CD4-positive, alpha-beta T cell treated with Interleukin-2 at 100 ng/mL for 4 hours (primary cell): ENCODE results near the gene CD46.

Source experiments
- DNase-seq: peaks from one replicate; pipeline ENCODE4 v3.0.0-alpha.2; 2020; ENCODE audit warnings: low spot score

CD46 gene

DNA sequence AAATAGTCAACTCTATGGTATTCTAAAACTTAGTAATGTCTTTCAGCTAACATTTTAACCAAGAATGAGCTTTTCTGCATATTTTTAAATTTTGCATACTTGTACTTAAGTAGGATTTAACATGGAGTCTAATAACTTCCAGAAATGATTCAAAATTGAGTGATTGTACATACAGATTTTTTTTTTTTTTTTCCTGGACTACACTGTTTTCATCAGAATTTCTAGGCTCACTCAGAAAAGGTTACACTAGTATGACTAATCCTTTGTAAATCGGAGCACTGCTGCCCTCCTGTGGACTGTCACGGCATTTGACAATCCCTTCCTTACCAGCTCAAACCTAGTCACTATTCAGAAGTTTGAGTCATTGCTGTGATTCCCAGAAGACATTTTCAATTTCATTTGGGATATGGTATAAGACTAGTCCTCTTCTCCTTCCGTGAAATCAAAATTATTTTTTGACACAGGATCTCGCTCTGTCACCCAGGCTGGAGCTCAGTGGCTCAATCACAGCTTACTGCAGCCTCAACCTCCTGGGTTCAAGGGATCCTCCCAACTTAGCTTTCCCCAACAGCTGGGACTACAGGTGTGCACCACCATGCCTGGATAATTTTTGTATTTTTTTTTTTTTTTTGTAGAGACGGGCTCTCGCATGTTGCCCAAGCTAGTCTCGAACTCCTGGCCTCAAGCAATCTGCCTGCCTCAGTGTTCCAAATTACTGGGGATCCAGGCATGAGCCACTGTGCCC lies 45.5 kb downstream of the CD46 start:
- peak; percentile 84 for DNase-seq

DNA sequence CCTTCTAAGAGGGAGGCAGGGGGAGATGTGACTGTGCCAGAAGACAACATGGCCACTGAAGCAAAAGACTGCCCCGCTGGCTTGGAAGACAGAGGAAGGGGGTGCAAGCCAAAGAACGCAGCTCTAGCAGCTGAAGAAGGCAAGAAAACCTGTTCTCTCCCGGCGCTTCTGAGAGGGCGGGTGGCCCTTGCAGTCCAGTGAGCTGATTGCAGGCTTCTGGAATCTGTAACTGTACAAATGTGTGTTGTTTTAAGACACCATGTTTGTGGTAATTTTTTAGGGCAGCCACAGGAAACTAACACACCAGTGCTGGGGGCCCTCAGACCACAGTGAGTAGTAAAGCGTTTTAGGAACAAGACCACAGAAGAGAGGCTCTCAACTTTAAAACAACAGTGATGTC lies 47.0 kb downstream of the CD46 start:
- DNase-seq: peak; percentile 30

DNA sequence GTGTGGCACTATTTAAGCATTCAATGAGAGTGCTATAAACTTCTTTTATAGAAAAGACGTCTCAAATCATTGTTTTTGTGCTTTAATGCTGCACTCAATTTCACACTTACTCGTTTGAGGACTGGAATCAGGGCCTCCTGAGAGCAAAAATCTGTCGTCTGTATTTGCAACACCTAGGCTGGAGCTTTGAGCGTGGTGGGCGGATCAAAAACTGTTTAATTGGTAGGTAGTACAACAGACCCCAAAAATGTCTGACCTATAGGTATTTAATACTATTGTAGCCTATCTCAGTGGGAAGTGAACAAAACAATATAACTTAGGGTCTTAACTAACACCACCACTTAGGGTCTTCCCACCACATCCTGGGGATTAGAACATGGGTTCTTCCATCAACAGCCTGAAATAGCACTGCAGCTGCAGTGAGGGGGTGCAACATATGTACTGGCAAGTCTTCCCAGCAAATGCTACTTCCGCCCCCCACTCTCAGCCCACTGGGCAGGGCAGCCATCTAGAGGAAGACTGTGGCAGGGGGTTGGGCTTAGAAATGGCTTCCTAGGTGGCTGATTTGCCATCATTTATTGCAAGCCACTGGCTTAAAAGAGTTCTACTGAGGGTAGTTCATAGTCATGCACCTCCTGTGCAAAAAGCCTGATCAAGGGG lies 48.3 kb downstream of the CD46 start:
- DNase-seq: no peak

DNA sequence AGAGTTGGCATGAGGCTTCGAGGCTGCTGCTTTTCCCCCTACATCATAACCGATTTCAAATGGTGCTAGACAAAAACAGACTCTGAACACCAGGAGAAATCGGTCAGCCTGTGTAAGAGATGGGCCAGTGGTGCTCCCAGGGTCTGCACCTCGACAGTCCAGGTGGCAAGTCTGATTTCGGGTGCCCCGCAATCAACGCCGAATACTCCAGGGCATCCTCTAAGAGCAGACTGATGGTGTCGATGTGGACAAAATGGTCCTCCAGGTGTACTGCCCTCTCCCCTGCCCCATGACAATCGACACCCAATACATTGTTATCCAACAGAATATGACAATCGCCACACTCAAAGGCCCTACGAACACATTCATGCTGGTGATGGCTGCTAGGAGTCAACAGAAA lies 50.0 kb downstream of the CD46 start:
- DNase-seq: no peak

DNA sequence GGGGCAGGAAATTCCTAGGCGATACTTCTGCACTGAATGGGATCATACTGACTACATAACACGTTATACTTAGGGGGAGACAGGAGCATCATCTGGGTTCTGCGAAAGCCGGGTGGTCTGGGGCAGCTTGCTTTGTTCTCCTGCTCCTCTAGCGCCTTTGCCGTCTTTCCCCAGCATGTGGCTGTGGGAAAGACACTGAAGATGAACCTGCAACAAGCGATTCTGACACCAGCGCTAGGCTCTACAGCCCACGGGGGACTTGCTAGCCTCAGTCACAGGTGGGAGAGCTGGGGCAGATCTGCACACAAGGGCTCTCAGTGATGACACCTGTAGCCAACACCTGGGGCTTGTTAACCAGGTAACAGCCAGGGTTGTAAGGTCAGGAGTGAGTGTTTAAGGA lies 51.8 kb downstream of the CD46 start:
- DNase-seq: no peak

DNA sequence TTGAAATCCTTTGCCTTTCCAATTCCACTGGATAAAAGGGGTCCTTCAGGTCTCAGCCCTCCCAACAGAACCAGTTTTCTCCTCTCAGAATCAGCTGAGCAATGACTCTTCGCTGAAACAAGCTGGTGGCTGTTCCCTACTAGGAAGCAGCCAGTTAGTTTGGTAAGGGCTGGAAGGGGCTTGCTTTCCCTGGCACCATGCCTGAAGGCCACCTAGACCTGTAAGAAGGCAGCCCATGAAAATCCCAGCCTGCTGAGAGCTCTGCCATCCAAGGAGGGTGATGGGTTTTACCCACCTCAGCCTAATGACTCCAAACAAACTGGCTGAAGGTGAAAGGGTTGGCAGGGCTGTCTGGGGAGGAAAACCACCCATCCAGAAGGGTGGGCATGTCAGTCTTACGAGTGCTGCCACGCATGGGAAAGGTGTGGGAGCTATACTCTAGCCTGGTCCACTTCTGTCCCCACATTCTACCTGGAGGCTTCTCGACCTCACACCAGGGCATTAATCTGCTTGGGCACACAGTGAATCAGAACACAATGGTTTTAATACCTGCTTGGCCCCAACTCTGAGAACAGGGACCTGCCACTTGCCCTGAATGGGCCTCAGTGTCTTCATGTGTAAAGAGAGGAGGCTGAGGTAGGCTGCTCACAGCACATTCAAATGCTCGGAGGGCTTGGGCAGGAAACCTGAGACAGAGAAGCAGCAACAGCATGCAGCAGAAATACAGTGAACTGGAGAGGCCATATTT lies 53.0 kb downstream of the CD46 start:
- no peak for DNase-seq

DNA sequence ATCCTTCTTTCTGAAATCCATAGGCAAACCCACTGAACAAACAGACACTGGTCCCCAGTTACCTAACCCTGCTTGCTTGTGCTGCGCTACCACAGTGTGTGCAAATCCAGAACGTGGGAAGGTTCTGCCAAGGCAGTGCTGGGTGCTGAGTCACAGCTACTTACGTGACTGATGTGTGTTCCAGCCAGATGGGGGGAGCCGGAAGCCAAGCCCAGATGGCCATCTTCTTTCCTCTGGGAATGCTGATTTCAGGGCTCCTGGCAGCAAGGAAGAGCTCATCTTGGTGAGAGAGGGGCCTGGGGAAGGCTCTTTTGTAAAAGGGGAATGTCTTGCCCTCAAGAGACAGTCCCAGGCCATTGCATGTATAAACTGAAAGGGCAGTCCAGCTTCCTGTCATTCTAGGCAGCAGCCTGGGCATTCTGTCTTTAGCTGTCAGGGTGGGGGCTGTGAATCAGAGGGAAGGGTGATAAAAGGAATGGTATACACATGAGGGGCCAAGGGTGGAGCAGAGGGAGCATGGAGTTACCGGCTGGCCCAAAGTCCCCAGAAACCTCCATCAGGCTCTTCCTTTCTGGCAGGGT lies 54.1 kb downstream of the CD46 start:
- DNase-seq: no peak

DNA sequence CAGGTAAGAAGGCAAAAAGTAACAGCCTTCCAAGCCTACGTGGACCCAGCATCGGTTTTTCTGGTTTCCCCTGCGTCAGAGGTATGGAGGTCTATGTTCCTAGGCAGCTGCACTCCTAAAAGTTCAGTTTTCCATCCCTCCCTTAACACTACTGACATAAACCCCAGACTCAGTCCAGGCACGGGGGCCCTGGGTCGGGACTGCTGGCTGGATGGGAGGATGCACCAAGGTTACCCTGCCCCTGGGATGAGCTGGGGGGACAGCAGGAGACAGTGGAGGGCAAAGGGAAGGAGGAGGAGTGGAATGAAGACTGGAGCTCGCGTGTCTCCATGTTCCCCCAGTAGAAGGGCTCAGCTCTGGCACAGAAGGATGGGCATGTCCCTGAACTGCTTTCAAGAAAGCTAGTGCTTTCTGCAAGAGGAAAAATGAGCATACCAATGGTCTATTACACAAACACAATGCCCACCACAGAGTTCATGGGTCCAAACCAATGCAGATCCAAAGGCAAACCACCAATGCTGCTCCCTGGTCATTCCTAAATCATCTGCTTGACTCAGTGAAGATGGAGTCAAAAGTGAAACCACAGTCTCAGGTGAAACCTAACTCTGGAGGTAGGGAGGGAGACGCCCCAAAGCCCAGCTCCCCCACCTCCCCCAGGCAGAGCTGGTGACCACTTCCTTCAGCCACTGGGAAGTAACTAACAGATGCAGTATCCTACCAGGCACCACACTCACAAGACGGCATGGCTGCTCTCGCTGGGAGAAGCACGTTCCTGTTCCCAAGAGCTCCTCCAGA lies 54.9 kb downstream of the CD46 start:
- DNase-seq: no peak

DNA sequence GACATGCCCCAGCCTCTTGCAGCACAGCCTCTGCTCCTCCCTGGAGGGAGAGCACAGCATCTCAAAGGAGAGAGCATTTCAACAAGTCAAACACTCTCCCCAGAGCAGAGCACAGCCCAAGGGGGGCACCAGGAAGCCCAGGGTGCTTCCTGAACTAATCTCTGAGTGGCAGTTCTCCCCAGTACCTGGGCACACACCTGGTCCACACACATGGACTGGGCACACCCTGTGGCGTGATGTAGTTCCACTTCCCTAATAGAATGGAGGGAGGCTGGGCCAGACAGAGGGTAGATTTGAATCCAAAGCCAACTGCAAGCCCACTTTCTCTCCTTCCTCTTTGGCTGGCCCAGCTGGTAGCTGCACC lies 55.5 kb downstream of the CD46 start:
- no peak for DNase-seq

DNA sequence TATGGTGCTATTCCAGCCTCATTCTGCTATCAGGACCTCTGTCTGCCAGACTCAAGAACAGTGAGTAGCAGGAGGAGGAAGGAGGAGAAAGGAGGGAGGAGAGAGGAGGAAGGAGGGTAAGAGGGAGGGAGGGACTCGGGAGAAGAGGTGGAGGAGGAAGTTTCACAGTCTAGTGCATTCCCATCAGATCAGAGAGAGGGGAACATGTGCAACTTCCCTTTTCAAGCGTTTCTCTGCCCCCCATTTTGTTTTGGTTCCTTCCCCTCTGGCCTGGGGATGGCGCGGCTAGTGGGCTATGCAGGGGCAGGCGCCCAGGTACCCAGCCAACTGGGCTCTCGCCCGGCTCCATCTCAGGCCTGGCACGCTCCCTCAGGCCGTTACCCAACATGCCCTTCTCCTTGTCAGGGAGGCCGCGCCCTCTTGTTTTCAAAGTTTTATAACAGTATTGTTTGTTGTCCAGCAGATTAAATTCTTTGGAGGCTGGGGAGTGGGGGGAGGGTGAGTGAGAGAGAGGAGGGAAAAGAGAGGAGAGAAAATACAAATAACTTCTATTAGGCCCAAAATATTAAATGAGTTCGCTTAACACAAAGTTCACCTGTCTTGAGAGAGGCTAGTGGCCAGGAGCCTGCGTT lies 56.0 kb downstream of the CD46 start:
- no peak for DNase-seq

DNA sequence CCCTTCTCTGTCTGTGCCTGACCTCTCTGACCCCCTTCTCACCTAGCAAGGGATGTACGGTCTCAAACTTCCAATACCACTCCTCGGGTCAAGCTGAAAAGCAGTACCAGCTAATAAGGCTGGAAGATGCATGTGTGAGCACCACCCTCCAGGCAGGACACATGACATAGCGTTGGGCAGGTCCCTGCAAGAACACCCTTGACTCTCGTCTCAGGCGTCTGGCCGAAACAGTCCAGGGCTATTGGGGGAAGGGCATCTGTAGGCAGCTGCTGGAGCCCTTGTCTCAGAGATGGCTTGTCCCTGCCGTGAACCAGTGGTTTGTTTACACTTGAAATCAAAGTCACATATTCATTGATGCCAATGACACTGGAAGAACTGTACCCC lies 56.5 kb downstream of the CD46 start:
- DNase-seq: no peak

DNA sequence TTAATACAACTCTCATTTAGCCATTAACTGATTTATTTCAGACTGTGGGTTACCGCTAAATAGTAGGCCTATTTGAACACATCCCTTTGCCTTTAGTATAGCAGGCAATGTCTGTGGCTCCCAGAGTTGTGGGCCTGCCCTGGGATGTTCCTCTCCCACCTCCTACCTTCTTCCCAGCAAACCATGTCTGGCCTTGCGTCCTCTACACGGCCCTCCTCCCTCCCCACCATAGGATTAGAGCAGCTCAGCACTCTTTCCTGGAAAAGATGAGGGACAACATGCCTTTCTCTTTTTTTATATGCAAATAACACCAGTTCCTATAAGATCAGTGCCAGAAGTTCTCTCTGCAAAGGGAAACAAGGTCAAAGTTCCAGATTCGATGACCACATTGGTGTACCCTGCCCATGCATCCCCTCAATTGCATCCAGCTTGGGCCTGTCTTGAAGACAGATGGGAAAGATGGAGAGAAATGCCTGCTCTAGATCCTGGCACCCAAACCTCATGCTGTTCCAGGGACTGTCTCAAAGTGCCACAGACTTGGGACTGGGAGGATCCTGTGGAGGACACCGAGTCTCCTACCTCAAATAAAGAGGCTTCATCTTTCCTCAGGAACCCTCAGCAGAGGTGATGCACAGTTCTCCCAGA lies 57.2 kb downstream of the CD46 start:
- DNase-seq: no peak

DNA sequence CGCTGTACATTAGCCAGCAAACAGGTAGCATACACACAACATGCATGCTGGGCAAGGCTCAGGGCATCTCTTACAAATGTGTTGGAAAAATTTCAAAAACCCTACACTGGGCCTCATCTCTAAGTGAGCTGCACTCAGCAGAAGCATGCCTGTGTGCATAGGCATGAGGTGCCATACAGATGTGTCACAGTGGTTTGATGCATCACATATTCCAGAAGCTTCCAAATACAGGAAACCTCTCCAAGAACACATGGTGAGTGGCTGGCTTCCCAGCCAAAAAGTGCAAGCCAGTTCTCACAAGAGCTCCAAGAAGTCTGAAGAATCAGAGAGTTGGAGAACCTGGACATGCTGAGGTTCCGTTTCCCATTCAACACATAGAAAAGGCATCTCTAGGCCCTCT lies 58.3 kb downstream of the CD46 start:
- no peak for DNase-seq

DNA sequence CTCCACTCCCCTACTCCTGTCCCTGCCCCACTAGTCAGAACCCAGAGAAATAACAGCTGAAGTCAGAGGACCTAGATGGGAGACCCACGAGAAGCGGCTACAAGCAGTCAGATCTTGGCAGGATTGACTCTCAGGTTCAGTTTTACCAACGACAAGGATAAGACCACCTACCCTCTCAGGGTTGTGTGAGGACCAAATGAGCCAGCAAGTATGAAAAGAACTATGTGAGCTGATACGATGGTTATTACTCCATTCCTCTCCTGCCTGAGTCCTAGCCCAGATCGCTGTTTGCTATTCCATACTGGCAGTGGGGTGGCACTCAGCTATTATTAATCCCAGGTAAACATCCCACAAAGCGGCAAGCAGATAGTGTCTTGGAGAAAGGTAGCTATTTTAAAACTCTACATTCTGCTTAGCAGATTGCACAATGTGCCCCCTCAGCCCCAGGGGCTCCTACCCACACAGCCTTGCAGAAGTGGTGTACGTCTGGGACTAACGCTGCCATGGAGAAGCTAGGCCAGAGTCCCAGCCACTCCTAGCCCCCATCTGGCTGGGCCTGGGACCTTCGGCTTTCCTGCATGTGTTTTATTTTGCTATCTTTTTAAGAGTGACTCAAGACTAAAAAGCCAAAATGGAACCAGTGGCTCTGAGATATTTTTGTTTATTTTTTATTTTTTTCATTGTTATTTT lies 58.9 kb downstream of the CD46 start:
- DNase-seq: no peak

DNA sequence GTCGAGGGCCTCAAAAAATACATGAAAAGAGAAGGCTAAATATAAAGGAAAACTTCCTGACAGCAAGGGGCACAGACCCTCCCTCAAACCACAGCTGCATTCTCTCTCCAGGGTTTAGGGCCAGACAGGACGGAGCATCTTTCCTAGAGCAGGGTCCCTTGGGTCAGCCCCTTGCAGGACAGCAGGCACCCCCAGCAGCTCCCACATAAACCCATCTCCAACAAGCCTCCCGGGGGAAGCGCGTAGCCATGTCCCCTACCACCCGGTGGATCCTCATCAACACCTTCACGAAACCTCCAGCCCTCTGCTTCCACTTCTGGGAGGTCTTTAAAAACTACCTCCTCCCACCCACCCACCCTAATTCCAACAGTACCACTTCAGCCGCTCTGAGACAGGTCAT lies 59.5 kb downstream of the CD46 start:
- DNase-seq: no peak

DNA sequence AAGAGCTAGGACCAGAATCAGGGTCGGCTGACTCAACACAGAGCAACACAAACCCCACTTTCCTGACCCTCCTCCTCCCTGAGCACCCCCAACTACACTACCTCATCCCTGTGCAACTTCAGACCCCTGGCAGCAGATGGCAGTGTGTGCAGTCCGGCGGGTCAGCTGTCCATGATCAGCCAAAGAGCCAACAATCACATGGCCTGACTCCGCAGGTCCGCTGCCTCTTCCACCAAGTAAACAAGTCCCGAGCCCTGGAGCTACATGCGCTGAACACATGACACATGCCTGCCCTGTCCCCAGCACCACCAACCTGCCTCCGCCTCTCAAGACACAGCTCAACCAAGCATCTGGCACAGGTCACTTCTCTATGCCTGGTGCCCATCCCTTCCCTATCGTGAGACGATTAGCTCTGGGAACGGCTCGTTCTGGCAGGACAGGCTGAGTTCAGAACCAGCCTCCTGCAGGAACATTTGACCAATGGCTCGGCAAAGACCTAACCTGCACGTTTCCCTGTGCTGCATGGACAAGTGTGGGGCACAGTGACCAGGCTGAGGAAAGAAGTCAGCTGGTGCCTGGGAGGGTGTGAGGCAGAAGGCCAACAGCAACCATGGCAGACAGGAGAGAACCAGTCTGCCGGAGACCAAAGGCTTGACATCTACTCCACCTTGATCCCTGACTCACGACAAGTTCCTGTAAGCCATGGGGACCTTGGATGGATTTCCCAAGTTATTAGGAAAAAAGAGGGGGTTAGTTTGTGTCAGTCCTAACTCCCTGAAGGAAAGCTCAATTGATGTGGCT lies 60.3 kb downstream of the CD46 start:
- DNase-seq: no peak

DNA sequence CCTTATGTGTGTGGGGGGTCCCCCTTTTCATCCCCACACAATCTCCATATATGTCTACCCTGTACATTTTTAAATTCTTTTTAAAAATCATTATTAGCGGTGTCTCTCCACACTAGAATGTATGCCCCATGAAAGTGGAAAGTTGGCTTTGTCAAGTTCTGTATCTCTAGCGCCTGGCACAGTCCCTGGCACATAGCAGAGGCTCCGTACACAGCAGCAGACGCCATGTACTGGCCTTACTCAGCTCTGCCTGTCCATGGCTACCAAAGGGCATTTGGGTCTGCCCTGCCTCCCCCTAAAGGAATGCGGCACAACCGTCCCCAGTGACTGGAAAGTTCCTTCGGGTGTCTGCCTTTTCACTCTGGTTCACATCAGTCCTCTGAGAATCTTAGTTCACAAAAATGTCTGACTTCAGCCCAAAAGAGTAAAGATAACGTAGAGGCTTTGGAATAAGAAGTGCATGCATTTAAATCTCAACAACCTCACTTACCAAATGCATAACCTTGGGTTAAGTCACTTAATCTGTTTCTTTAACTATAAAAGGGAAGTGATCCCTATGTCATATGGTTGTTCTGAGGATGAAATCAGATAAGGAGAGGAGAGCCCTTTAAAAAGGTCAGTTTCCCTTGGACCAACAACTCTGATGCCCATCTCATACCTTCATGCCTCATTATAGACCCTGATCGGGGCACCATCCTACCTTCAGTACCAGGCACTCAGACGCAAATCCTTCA lies 61.1 kb downstream of the CD46 start:
- DNase-seq: no peak

DNA sequence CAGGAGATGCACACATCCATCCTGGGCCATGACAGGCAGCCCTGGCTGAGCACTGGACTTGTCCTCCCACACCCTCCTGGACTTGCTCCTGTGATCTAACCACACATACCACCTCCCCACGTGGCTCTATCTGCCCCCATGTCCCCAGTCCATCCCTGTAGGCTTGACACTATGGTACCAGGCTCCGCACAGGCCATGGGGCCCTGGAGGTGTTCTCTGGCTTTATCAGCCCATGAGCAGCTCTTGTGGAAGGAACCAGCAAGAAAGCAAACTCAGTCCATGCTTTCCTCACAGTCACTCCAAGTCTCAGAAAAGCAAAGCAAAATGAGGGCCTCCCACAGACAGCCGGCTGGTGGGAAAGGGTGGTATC lies 61.6 kb downstream of the CD46 start:
- DNase-seq: no peak

DNA sequence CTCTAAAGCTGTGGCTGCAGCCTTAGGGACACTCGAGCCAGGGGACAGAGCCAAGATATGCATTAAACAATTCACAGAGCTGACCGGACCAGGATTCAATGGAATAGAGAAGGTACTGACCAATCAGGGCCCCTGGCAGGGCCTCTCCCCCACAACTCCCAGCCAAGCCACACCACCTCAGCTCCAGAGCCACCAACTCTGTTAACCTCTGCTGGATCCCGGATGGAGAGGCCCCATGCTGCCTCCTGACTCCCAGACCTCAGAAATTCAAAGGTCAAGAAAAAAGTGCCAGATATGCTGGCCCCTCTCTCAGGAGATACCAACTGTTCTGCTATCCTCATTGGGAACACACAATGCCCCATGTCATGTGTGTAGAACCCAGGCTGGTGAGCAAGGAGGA lies 62.1 kb downstream of the CD46 start:
- no peak for DNase-seq
